Measurements from ENCODE around the gene EZR. TPM values are rescaled to one million over a fixed set of nuclear protein-coding genes. Genes with fewer than 3 reads are reported as not detected.

The EZR gene
- total RNA-seq, 1 donor from 2014 or later: 489 TPM

DNA sequence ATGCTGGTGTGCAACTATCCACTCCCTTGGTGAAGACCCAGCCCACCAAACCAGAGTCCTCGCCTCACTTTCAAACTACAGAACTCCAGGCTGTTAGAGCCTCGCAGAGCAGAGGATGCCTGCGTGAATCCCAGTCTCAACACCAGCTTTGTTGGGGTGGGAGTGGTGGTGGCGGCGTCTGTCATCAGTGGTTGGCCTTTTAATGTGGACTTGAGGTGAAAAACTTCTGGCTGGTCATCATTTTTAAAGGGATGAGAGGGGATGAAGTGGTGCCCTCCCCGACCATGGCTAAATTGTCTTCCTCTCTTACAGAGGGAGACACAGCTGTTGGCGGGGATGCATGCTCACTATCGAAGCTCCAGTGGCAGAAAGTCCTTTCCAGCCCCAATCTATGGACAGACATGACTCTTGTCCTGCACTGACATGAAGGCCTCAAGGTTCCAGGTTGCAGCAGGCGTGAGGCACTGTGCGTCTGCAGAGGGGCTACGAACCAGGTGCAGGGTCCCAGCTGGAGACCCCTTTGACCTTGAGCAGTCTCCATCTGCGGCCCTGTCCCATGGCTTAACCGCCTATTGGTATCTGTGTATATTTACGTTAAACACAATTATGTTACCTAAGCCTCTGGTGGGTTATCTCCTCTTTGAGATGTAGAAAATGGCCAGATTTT is 54.9 kb downstream of the EZR start:
- Mint-ChIP-seq H3K27ac (peak overlapping the region; percentile 50), H3K4me1 (no peaks in the 10 kb centered on the region), H3K36me3 (ENCODE audit: low read depth) (peaks cover 64% of the 10 kb centered on the region), H3K27me3 (no peaks in the 10 kb centered on the region), H3K4me3 (no peak overlapping the region), H3K9me3 (no peaks in the 10 kb centered on the region)
- ATAC-seq (ENCODE audit: low read depth) (no peak), DNase-seq (no peak)
- ChIA-PET CTCF (no interaction called here), POLR2A (interaction anchor here (0.8 to 3.1 kb wide), 5 partner anchors 17 to 105 kb away, joined by 3 to 29 read pairs (median 5); no protein-coding TSS in a partner anchor)
- intact Hi-C loops (cut with micrococcal nuclease): loop anchor here (2.0 kb wide), 1 partner anchor 60 kb away; no protein-coding TSS in a partner anchor
- TF ChIP-seq, protein P1, sequence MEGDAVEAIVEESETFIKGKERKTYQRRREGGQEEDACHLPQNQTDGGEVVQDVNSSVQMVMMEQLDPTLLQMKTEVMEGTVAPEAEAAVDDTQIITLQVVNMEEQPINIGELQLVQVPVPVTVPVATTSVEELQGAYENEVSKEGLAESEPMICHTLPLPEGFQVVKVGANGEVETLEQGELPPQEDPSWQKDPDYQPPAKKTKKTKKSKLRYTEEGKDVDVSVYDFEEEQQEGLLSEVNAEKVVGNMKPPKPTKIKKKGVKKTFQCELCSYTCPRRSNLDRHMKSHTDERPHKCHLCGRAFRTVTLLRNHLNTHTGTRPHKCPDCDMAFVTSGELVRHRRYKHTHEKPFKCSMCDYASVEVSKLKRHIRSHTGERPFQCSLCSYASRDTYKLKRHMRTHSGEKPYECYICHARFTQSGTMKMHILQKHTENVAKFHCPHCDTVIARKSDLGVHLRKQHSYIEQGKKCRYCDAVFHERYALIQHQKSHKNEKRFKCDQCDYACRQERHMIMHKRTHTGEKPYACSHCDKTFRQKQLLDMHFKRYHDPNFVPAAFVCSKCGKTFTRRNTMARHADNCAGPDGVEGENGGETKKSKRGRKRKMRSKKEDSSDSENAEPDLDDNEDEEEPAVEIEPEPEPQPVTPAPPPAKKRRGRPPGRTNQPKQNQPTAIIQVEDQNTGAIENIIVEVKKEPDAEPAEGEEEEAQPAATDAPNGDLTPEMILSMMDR (IDR thresholded peaks at IDR 0.05): no peak

DNA sequence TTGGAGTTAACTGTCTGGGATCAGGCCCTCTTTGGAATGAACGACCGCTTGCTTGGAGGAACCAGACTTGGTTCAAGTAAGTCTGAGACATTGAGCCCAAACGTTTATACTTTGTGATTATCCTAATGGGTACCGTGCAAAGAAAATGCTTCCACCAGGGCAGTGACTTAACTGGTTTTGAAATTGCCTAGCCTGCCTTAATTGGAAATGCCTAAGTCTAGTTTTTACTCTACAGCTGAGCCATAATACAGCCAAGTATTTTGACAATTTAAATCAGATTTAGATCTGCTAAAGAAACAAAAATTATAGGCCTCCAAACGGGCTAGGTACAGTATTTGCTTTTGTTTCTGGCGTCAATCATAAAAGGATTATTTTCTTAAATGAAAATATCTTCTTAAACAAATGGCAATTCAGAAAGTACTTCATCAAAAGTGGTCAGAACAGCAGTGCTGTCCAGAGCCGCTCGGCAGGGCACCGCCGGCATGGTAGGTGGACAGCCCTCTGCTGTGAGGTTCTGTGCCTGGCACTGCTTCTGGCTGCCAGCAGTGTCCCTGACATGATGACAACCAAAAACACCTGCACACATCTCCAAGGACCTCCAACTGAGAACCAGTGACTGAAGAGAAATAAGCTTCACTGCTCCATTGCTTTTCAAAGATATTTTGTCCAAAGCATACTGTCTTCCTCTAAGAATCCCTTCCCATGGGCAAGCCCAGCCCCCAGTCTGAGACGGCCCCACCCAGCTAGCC is 55.6 kb downstream of the EZR start:
- CTCF ChIA-PET: interaction anchor here (1.0 to 1.2 kb wide), 2 partner anchors 206 to 209 kb away, joined by 3 read pairs; no protein-coding TSS in a partner anchor
- DNase-seq (no peak), ATAC-seq (ENCODE audit: low read depth) (peak; percentile 16)
- H3K4me1 Mint-ChIP-seq: no peaks in the 10 kb centered on the region
- POLR2A ChIA-PET: interaction anchor here (0.8 to 3.1 kb wide), 6 partner anchors 9 to 106 kb away, joined by 3 to 29 read pairs (median 5); no protein-coding TSS in a partner anchor
- H3K27ac Mint-ChIP-seq: peak overlapping the region; percentile 24
- no peaks in the 10 kb centered on the region for H3K9me3 Mint-ChIP-seq
- H3K4me3 Mint-ChIP-seq: no peak overlapping the region
- H3K27me3 Mint-ChIP-seq: no peaks in the 10 kb centered on the region
- intact Hi-C loops (cut with micrococcal nuclease): loop anchor here (2.0 kb wide), 1 partner anchor 59 kb away; no protein-coding TSS in a partner anchor
- H3K36me3 Mint-ChIP-seq (ENCODE audit: low read depth): peaks cover 57% of the 10 kb centered on the region
- TF ChIP-seq, protein P1 (IDR thresholded peaks at IDR 0.05): no peak

DNA sequence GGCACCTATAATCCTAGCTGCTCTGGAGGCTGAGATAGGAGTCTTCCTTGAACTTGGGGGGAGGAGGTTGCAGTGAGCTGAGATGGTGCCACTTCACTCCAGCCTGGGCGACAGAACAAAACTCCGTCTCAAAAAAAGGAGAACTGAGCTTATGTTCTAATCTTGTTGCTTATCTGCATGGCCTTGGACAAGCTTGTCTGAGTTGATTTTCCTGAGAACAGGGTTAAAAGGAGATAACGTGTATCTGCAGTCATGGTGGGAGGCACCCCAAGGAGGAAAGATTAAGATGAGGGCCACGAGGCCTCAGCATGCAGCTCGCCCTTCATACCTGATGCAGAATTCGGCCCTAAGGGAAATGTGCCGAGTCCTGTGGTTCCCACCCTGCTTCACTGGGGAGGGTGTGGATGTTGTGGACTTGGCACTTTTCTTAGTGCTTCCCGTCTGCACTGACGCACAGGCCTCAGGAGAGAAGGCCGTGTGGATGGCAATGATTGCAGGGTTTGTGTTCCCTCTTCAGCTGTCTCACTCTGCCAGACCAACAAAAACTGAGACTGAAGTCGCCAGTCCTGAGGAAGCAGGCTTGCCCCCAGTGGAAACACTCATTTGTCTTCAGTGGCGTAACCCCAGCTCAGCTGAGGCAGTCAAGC is 56.3 kb downstream of the EZR start:
- Mint-ChIP-seq H3K27ac (peak overlapping the region; percentile 24), H3K27me3 (no peaks in the 10 kb centered on the region), H3K4me1 (no peaks in the 10 kb centered on the region), H3K4me3 (no peak overlapping the region), H3K36me3 (ENCODE audit: low read depth) (peaks cover 50% of the 10 kb centered on the region), H3K9me3 (no peaks in the 10 kb centered on the region)
- intact Hi-C loops (cut with micrococcal nuclease): no loop called here
- ATAC-seq (ENCODE audit: low read depth) (no peak), DNase-seq (no peak)
- TF ChIP-seq, protein P1 (IDR thresholded peaks at IDR 0.05): no peak
- ChIA-PET POLR2A (interaction anchor here (0.6 to 2.6 kb wide), 5 partner anchors 10 to 106 kb away, joined by 3 to 15 read pairs (median 3); no protein-coding TSS in a partner anchor), CTCF (interaction anchor here (1.0 to 1.2 kb wide), 2 partner anchors 207 to 210 kb away, joined by 3 read pairs; no protein-coding TSS in a partner anchor)

DNA sequence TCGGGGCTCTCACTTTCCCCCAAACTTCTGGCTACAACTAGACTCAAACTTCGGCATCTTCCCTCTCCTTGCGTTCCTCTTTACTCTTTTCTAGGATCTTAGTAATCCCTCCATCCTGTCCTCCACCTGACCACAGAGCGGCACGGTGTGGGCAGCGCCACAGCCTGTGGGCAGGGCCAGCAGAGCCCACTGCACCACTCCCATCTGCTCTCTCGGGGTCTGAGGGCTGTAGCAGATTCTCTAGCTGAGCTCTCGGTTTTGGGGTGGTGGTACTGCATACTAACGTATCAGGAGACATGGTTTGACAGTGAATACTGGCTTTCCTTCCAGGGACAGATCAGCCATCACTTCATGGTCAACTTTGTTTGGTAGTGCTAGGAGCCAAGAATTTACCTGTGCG is 57.4 kb downstream of the EZR start:
- TF ChIP-seq, protein P1 (IDR thresholded peaks at IDR 0.05): no peak
- intact Hi-C loops (cut with micrococcal nuclease): no loop called here
- Mint-ChIP-seq H3K9me3 (no peaks in the 10 kb centered on the region), H3K4me1 (no peaks in the 10 kb centered on the region), H3K4me3 (no peak overlapping the region), H3K27ac (peak overlapping the region; percentile 22), H3K36me3 (ENCODE audit: low read depth) (peaks cover 39% of the 10 kb centered on the region), H3K27me3 (no peaks in the 10 kb centered on the region)
- no peak for ATAC-seq (ENCODE audit: low read depth)
- no peak for DNase-seq
- ChIA-PET POLR2A (interaction anchor here (1.0 to 1.2 kb wide), 2 partner anchors 39 to 54 kb away, joined by 3 read pairs; no protein-coding TSS in a partner anchor), CTCF (no interaction called here)
